Measurements from ENCODE around the gene ASH1L.
"Not testable (repeated sequence)": the region's sequence is repeated elsewhere in the genome, so short reads cannot be mapped to it uniquely, and the experiment has no call there.

The ASH1L gene

DNA sequence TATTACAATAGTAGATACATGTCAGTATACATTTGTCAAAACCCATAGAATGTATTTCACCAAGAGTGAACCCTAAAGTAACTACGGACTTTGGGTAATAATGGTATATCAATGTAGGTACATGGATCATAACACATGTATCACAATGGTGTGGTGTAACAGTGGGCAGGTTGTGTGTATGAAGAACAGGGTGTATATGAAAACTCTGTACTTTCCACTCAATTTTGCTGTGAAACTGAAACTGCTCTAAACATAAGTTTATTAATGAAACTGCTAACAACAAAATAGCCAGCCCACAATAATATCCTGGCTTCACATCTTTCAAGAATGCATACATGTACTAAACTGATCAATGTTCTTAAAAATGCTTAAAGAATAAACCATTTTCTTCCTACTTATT, 151.7 kb downstream of the ASH1L start:
- DNase-seq (ENCODE audit: low read depth): no peak
- TF ChIP-seq, protein P1, sequence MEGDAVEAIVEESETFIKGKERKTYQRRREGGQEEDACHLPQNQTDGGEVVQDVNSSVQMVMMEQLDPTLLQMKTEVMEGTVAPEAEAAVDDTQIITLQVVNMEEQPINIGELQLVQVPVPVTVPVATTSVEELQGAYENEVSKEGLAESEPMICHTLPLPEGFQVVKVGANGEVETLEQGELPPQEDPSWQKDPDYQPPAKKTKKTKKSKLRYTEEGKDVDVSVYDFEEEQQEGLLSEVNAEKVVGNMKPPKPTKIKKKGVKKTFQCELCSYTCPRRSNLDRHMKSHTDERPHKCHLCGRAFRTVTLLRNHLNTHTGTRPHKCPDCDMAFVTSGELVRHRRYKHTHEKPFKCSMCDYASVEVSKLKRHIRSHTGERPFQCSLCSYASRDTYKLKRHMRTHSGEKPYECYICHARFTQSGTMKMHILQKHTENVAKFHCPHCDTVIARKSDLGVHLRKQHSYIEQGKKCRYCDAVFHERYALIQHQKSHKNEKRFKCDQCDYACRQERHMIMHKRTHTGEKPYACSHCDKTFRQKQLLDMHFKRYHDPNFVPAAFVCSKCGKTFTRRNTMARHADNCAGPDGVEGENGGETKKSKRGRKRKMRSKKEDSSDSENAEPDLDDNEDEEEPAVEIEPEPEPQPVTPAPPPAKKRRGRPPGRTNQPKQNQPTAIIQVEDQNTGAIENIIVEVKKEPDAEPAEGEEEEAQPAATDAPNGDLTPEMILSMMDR (conservative IDR thresholded peaks at IDR 0.05; ENCODE audit: low read length): no peak
- H3K4me3 ChIP-seq (ENCODE audit: low read length): no peak overlapping the region

DNA sequence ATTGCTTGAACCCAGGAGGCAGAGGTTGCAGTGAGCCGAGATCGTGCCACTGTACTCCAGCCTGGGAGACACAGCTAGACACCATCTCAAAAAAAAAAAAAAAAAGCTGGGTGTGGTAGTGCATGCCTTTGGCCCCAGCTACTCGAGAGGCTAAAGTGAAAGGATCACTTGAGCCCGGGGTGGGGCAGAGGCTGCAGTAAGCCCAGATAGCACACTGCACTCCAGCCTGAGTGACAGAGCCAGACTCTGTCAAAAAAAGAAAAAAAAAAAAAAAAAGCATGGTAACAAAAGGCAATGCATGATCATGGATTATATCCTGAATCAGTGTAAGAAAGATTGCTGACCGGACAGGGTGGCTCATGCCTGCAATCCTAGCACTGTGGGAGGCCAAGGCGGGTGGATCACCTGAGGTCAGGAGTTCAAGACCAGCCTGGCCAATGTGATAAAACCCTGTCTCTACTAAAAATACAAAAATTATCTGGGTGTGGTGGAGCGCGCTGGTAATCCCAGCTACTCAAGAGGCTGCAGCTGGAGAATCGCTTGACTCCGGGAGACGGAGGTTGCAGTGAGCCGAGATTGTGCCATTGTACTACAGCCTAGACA, 165.6 kb downstream of the ASH1L start:
- TF ChIP-seq, protein P1 (conservative IDR thresholded peaks at IDR 0.05; ENCODE audit: low read length): no peak
- H3K4me3 ChIP-seq (ENCODE audit: low read length): no peak overlapping the region
- no peak for DNase-seq (ENCODE audit: low read depth)

DNA sequence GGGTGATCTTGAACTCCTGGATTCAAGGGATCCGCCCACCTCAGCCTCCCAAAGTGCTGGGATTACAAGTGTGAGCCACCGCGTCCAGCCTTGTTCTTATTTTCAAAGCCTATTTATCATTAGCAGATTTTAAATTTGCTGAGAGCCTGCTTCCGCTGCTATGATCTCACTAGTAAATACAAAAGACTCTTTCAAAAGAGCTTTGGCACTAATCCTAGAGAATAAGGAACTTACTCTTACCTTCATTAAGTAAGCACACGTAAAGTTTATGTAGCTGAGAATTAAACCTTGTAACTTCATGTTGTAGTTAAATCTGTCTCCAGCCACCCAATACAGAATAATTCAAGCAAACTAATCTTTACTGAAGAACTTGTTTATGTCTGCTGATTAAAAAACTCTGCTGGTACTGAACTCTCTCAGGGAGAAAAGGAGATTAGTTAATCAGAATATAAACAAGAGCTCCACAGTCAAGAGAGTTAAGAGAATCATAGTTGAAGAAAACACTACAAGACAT, 169.6 kb downstream of the ASH1L start:
- DNase-seq (ENCODE audit: low read depth): no peak
- H3K4me3 ChIP-seq (ENCODE audit: low read length): no peak overlapping the region
- TF ChIP-seq, protein P1 (conservative IDR thresholded peaks at IDR 0.05; ENCODE audit: low read length): no peak

DNA sequence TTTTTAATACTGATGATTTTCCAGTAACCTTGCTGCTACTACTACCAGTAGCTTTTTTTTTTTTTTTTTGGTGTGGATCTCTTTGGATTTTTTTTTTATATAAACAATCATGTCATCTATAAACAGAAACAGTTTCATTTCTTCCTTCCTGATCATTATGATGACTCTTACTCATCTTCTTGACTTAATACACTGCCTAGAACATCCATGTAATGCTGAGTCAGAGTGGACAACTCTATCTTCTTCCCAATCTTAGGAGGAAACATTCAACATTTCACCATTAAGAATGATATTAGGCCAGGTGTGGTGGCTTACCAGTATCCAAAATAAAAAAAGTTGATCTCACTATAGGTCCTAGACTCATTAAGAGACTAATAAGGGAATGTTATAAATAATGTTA, 172.8 kb downstream of the ASH1L start:
- no peak overlapping the region for H3K4me3 ChIP-seq (ENCODE audit: low read length)
- DNase-seq (ENCODE audit: low read depth): no peak
- TF ChIP-seq, protein P1 (conservative IDR thresholded peaks at IDR 0.05; ENCODE audit: low read length): no peak

DNA sequence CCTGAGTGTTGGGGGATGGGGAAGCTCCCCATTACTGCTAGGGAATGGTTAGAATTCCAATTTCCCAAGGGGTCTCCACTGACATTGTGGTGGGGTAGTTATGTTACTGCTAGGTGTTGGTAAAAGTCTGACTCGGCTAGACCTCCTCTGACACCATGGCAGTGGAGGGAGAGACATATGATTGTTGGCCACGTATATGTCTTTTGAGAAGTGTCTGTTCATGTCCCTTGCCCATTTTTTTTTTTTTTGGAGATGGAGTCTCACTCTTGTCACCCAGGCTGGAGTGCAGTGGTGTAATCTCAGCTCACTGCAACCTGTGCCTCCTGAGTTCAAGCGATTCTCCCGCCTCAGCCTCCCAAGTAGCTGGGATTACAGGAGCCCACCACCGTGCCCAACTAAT, 176.8 kb downstream of the ASH1L start:
- H3K4me3 ChIP-seq (ENCODE audit: low read length); DNase-seq (ENCODE audit: low read depth): not testable (repeated sequence)

DNA sequence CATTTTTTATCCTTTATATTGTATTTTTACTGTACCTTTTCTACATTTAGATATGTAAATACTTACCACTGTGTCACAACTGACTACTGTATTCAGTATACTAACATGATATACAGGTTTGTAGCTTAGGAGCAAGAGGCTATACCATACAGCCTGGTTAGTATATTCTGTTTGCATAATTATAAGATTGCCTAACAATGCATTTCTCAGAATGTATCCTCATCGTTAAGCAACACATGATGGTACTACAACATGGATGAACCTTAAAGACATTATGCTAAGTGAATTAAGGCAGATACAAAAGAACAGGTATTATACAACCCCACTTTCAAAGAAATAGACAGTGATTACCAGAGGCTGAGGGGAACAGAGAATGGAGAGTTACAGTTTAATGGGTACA, 179.2 kb downstream of the ASH1L start:
- TF ChIP-seq, protein P1 (conservative IDR thresholded peaks at IDR 0.05; ENCODE audit: low read length): no peak
- no peak for DNase-seq (ENCODE audit: low read depth)
- H3K4me3 ChIP-seq (ENCODE audit: low read length): no peak overlapping the region

DNA sequence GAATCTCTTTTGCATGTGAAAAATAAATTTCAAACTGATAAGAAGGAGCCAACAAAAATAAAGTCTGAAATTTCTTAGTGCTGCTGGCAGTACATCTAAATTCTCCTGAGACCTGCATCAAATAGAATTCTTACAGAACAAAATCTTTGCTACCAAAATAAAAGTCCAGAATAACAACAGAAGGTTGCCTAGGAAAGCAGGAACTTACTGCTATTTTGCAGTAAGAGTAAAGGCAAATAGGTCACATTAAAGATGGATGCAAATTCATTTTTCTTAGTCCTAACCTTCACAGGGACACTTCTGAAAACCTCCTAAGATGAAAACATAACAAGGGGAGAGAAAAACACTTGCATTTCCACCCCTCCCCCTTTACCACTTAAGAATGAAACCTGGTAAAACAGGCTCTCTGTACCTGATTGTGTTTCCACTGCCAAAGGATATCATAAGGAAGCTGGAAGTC, 182.9 kb downstream of the ASH1L start:
- peak; percentile 69 for DNase-seq (ENCODE audit: low read depth)
- H3K4me3 ChIP-seq (ENCODE audit: low read length): no peak overlapping the region
- TF ChIP-seq, protein P1 (conservative IDR thresholded peaks at IDR 0.05; ENCODE audit: low read length): no peak

All from AG10803 (cell line).